ENCODE data around the gene MTCL1. TPM values are rescaled to one million over a fixed set of nuclear protein-coding genes. Genes with fewer than 3 reads are reported as not detected.

MTCL1 gene
- total RNA-seq, 1 donor from 2014 or later = 59.3 TPM

DNA sequence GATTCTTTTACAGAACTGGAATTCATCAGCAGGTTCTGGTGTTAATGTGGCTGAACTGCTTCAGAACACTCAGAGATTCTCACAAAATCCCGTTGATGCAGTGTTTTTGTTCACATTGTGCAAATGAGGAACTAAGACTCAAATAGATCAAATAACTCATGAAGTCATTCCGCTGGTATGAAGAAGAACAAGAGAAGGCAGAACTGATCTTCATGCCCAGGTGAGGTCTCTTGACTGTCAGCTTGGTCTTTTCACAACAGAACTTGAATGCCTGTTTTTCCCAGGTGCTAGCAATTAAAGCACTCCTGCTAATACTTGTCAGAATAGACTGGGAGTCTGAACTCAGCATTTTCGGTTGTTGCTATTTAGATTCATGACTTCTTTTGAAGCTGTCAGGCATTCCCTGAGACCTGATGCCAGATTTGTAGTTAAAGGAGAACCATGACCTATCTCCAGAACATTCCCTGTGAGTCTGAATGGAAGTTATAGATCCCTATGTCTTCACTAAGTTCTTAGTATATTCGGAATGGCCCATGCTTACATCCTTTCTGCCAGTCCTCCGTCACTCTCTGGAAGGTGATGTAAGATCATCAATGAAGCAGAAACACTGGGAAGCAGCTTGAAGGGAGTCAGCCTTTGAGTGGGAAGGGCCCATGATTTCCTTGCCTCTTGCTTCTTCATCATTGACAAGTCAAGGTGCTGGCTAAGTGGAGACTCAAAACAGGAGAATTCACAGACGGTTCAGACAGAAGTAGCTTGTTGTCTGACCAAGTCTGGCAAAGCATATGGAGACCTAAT lies 155.7 kb downstream of the MTCL1 start:
- Mint-ChIP-seq H3K27me3 (ENCODE audit: low read depth, unreplicated experiment) (peaks cover 2% of the 10 kb centered on the region), H3K4me3 (ENCODE audit: unreplicated experiment) (no peak overlapping the region), H3K27ac (ENCODE audit: unreplicated experiment) (no peak overlapping the region), H3K9me3 (ENCODE audit: unreplicated experiment) (peaks cover 11% of the 10 kb centered on the region), H3K36me3 (ENCODE audit: low read depth, unreplicated experiment) (no peaks in the 10 kb centered on the region), H3K4me1 (ENCODE audit: low read depth, unreplicated experiment) (peaks cover 14% of the 10 kb centered on the region)
- no peaks in the 10 kb centered on the region for H3K9me3 ChIP-seq (ENCODE audit: insufficient read depth, low read depth, low read length)
- no peaks in the 10 kb centered on the region for H3K79me2 ChIP-seq (ENCODE audit: insufficient read depth, low read length)
- TF ChIP-seq, protein P1, sequence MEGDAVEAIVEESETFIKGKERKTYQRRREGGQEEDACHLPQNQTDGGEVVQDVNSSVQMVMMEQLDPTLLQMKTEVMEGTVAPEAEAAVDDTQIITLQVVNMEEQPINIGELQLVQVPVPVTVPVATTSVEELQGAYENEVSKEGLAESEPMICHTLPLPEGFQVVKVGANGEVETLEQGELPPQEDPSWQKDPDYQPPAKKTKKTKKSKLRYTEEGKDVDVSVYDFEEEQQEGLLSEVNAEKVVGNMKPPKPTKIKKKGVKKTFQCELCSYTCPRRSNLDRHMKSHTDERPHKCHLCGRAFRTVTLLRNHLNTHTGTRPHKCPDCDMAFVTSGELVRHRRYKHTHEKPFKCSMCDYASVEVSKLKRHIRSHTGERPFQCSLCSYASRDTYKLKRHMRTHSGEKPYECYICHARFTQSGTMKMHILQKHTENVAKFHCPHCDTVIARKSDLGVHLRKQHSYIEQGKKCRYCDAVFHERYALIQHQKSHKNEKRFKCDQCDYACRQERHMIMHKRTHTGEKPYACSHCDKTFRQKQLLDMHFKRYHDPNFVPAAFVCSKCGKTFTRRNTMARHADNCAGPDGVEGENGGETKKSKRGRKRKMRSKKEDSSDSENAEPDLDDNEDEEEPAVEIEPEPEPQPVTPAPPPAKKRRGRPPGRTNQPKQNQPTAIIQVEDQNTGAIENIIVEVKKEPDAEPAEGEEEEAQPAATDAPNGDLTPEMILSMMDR (IDR thresholded peaks at IDR 0.05; ENCODE audit: insufficient read depth, low read depth, low read length) = no peak
- no peak for TF ChIP-seq EZH2 (IDR thresholded peaks at IDR 0.05; ENCODE audit: insufficient read depth, low read length)
- peaks cover 2% of the 10 kb centered on the region for H3K4me1 ChIP-seq (ENCODE audit: insufficient read depth, low read length)
- FAIRE-seq (no peak), DNase-seq (ENCODE audit: low read depth) (no peak)
- no peak overlapping the region for H3K4me2 ChIP-seq (ENCODE audit: low read length)
- H3K4me3 ChIP-seq (ENCODE audit: insufficient read depth, low read depth, low read length) = no peak overlapping the region
- no peak overlapping the region for H3K9ac ChIP-seq (ENCODE audit: low read length)
- no peaks in the 10 kb centered on the region for H3K36me3 ChIP-seq (ENCODE audit: insufficient read depth, low read length)
- no peaks in the 10 kb centered on the region for H4K20me1 ChIP-seq (ENCODE audit: insufficient read depth, low read length)
- peak overlapping the region; percentile 13 for H2AFZ ChIP-seq (ENCODE audit: low read depth, low read length)
- H3K27ac ChIP-seq (ENCODE audit: low read depth, low read length) = no peak overlapping the region
- no peaks in the 10 kb centered on the region for H3K27me3 ChIP-seq (ENCODE audit: insufficient read depth, low read length)

DNA sequence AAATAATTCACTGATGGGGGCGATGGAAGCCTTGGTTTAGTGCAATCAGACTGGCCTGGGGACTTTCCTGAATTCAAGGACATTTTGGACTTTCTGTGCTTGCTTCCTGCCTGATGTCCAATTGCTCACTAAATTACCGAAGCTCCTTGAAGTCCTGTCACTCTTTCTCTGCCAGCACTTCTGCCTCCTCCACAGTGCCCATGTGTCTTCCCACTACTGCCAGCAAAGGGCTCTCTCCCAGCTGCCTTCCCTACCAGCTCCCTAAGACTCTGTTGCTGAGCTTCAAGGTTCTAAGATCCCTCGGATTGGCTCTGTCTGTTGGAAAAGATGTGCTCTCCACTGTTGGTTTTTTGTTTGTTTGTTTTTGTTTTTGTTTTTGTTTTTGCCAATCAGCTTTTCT lies 158.1 kb downstream of the MTCL1 start:
- Histone ChIP-seq H3K4me1 (ENCODE audit: insufficient read depth, low read length) (peaks cover 2% of the 10 kb centered on the region), H3K9ac (ENCODE audit: low read length) (no peak overlapping the region), H3K4me2 (ENCODE audit: low read length) (no peak overlapping the region), H2AFZ (ENCODE audit: low read depth, low read length) (no peak overlapping the region), H3K27me3 (ENCODE audit: insufficient read depth, low read length) (no peaks in the 10 kb centered on the region), H3K36me3 (ENCODE audit: insufficient read depth, low read length) (no peaks in the 10 kb centered on the region), H4K20me1 (ENCODE audit: insufficient read depth, low read length) (no peaks in the 10 kb centered on the region), H3K4me3 (ENCODE audit: insufficient read depth, low read depth, low read length) (no peak overlapping the region), H3K9me3 (ENCODE audit: insufficient read depth, low read depth, low read length) (no peaks in the 10 kb centered on the region), H3K79me2 (ENCODE audit: insufficient read depth, low read length) (no peaks in the 10 kb centered on the region), H3K27ac (ENCODE audit: low read depth, low read length) (no peak overlapping the region)
- Mint-ChIP-seq H3K9me3 (ENCODE audit: unreplicated experiment) (peaks cover 13% of the 10 kb centered on the region), H3K27me3 (ENCODE audit: low read depth, unreplicated experiment) (peaks cover 2% of the 10 kb centered on the region), H3K4me1 (ENCODE audit: low read depth, unreplicated experiment) (peaks cover 12% of the 10 kb centered on the region), H3K4me3 (ENCODE audit: unreplicated experiment) (no peak overlapping the region), H3K36me3 (ENCODE audit: low read depth, unreplicated experiment) (no peaks in the 10 kb centered on the region), H3K27ac (ENCODE audit: unreplicated experiment) (no peak overlapping the region)
- TF ChIP-seq, protein P1 (IDR thresholded peaks at IDR 0.05; ENCODE audit: insufficient read depth, low read depth, low read length) = no peak
- no peak for DNase-seq (ENCODE audit: low read depth)
- FAIRE-seq = no peak

DNA sequence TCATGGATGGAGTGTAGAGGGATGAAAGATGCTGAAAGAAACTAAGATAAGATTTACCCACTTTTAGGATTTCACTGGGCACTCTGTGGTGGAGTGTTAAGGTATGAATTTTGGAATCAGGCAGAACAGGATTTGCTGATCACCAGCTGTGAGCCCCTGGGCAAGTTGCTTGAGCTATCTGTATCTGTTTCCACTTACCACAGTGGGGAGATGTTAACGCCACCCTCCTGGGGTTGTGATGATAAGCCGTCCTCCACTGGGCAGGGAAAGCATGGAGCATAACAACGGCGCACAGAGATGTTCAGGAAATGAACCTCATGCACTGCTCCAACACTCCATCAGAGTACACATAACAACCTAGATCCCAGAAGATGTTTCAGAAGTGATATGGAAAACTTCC lies 160.6 kb downstream of the MTCL1 start:
- Histone ChIP-seq H3K36me3 (ENCODE audit: insufficient read depth, low read length) (no peaks in the 10 kb centered on the region), H3K27ac (ENCODE audit: low read depth, low read length) (no peak overlapping the region), H3K9me3 (ENCODE audit: insufficient read depth, low read depth, low read length) (no peaks in the 10 kb centered on the region), H3K79me2 (ENCODE audit: insufficient read depth, low read length) (no peaks in the 10 kb centered on the region), H3K27me3 (ENCODE audit: insufficient read depth, low read length) (no peaks in the 10 kb centered on the region), H3K9ac (ENCODE audit: low read length) (no peak overlapping the region), H3K4me1 (ENCODE audit: insufficient read depth, low read length) (no peaks in the 10 kb centered on the region), H2AFZ (ENCODE audit: low read depth, low read length) (no peak overlapping the region), H4K20me1 (ENCODE audit: insufficient read depth, low read length) (no peaks in the 10 kb centered on the region), H3K4me2 (ENCODE audit: low read length) (no peak overlapping the region), H3K4me3 (ENCODE audit: insufficient read depth, low read depth, low read length) (no peak overlapping the region)
- Mint-ChIP-seq H3K4me3 (ENCODE audit: unreplicated experiment) (no peak overlapping the region), H3K9me3 (ENCODE audit: unreplicated experiment) (peaks cover 17% of the 10 kb centered on the region), H3K4me1 (ENCODE audit: low read depth, unreplicated experiment) (peaks cover 7% of the 10 kb centered on the region), H3K27me3 (ENCODE audit: low read depth, unreplicated experiment) (peaks cover 6% of the 10 kb centered on the region), H3K27ac (ENCODE audit: unreplicated experiment) (no peak overlapping the region), H3K36me3 (ENCODE audit: low read depth, unreplicated experiment) (no peaks in the 10 kb centered on the region)
- FAIRE-seq (no peak), DNase-seq (ENCODE audit: low read depth) (no peak)
- TF ChIP-seq, protein P1 (IDR thresholded peaks at IDR 0.05; ENCODE audit: insufficient read depth, low read depth, low read length) = no peak
- TF ChIP-seq EZH2 (IDR thresholded peaks at IDR 0.05; ENCODE audit: insufficient read depth, low read length) = no peak
